ENCODE data around the gene TMEM238L. TPM values are rescaled to one million over a fixed set of nuclear protein-coding genes. Genes with fewer than 3 reads are reported as not detected.
"Not testable (repeated sequence)": the region's sequence is repeated elsewhere in the genome, so short reads cannot be mapped to it uniquely, and the experiment has no call there.

The TMEM238L gene
- under 1 TPM in 1 of 4 donors, not detected in 3; 0.22 TPM for total RNA-seq

GRCh38 chr17:10803830-10804475, at the start of gene TMEM238L:
TMEM238L (minus strand) TSS chr17:10804099; CDS start chr17:10803963, 136 bp downstream.
- H3K36me3 ChIP-seq: no peaks in the 10 kb centered on the region
- H3K27me3 ChIP-seq: no peaks in the 10 kb centered on the region
- no peak for TF ChIP-seq CTCF (IDR thresholded peaks at IDR 0.05 in 4 of 5, conservative IDR thresholded peaks at IDR 0.05 in 1 of 5)
- no peak for TF ChIP-seq POLR2A (IDR thresholded peaks at IDR 0.05)
- H3K9me3 ChIP-seq: no peaks in the 10 kb centered on the region
- H3K4me1 ChIP-seq: no peaks in the 10 kb centered on the region
- intact Hi-C loops (cut with DNase I; ENCODE audit: low total_unique reads) (no loop called here), in situ Hi-C loops (cut with MboI; ENCODE audit: low sequenced_read_pairs in 4 of 4) (no loop called here)
- no peak within 1 kb of the TSS for H3K27ac ChIP-seq
- DNase-seq: no peak
- ATAC-seq: no peak
- H3K4me3 ChIP-seq: no peak within 1 kb of the TSS

- in situ Hi-C loops (cut with MboI; ENCODE audit: low sequenced_read_pairs in 4 of 4) (loop anchor here (5.0 to 25.0 kb wide), 5 partner anchors 109 to 209 kb away; partner anchors contain the start of gene TMEM220 (in 2 of the 4)), intact Hi-C loops (cut with DNase I; ENCODE audit: low total_unique reads) (loop anchor here (5.0 kb wide), 1 partner anchor 49 kb away; no protein-coding TSS in a partner anchor)
- H3K27me3 ChIP-seq, H3K4me1 ChIP-seq, H3K27ac ChIP-seq, H3K36me3 ChIP-seq, ATAC-seq, H3K4me3 ChIP-seq, H3K9me3 ChIP-seq, DNase-seq: not testable (repeated sequence)
Measured at GRCh38 chr17:10846636-10847035, 42.7 kb upstream of the TMEM238L start.

GRCh38 chr17:10845388-10845751, 41.5 kb upstream of the TMEM238L start:
- Histone ChIP-seq H3K27ac (no peak overlapping the region), H3K36me3 (no peaks in the 10 kb centered on the region), H3K27me3 (peaks cover 0 to 5% (median 0%) of the 10 kb centered on the region in 3 donors), H3K4me1 (peaks cover 0 to 3% of the 10 kb centered on the region in 2 donors), H3K9me3 (no peaks in the 10 kb centered on the region), H3K4me3 (peak overlapping the region in 2 of 4 donors; percentile 43 to 46)
- in situ Hi-C loops (cut with MboI; ENCODE audit: low sequenced_read_pairs in 4 of 4): loop anchor here (5.0 to 25.0 kb wide), 5 partner anchors 108 to 208 kb away; partner anchors contain the start of gene TMEM220 (in 2 of the 4)
- ATAC-seq (no peak), DNase-seq (no peak)
- TF ChIP-seq POLR2A (IDR thresholded peaks at IDR 0.05) (no peak), CTCF (IDR thresholded peaks at IDR 0.05 in 4 of 5, conservative IDR thresholded peaks at IDR 0.05 in 1 of 5) (no peak)
- intact Hi-C loops (cut with DNase I; ENCODE audit: low total_unique reads): loop anchor here (1.0 to 5.0 kb wide), 3 partner anchors 48 to 199 kb away; no protein-coding TSS in a partner anchor

- H3K27me3 ChIP-seq: peaks cover 0 to 5% (median 0%) of the 10 kb centered on the region in 3 donors
- intact Hi-C loops (cut with DNase I; ENCODE audit: low total_unique reads) (loop anchor here (1.0 to 5.0 kb wide), 3 partner anchors 48 to 199 kb away; no protein-coding TSS in a partner anchor), in situ Hi-C loops (cut with MboI; ENCODE audit: low sequenced_read_pairs in 4 of 4) (loop anchor here (5.0 to 25.0 kb wide), 5 partner anchors 108 to 208 kb away; partner anchors contain the start of gene TMEM220 (in 2 of the 4))
- no peaks in the 10 kb centered on the region for H3K9me3 ChIP-seq
- TF ChIP-seq POLR2A (IDR thresholded peaks at IDR 0.05) (no peak), CTCF (IDR thresholded peaks at IDR 0.05 in 4 of 5, conservative IDR thresholded peaks at IDR 0.05 in 1 of 5) (peak; percentile 88 to 98 (median 94))
- H3K4me3 ChIP-seq: peak overlapping the region; percentile 41 to 52 (median 44)
- peak; percentile 85 to 94 for ATAC-seq
- peaks cover 0 to 3% of the 10 kb centered on the region in 2 donors for H3K4me1 ChIP-seq
- no peaks in the 10 kb centered on the region for H3K36me3 ChIP-seq
- H3K27ac ChIP-seq: no peak overlapping the region
- DNase-seq: peak; percentile 44 to 57
Measured at GRCh38 chr17:10844621-10845387, 40.9 kb upstream of the TMEM238L start.

- ATAC-seq: no peak
- Histone ChIP-seq H3K27me3 (peaks cover 0 to 5% (median 0%) of the 10 kb centered on the region in 3 donors), H3K4me3 (no peak overlapping the region), H3K9me3 (no peaks in the 10 kb centered on the region), H3K36me3 (no peaks in the 10 kb centered on the region), H3K27ac (no peak overlapping the region), H3K4me1 (peaks cover 0 to 3% of the 10 kb centered on the region in 2 donors)
- TF ChIP-seq CTCF (IDR thresholded peaks at IDR 0.05 in 4 of 5, conservative IDR thresholded peaks at IDR 0.05 in 1 of 5) (no peak), POLR2A (IDR thresholded peaks at IDR 0.05) (no peak)
- intact Hi-C loops (cut with DNase I; ENCODE audit: low total_unique reads) (no loop called here), in situ Hi-C loops (cut with MboI; ENCODE audit: low sequenced_read_pairs in 4 of 4) (loop anchor here (5.0 to 25.0 kb wide), 4 partner anchors 107 to 207 kb away; partner anchors contain the start of gene TMEM220 (in 2 of the 4))
- DNase-seq: no peak
Measured at GRCh38 chr17:10843811-10844210, 39.9 kb upstream of the TMEM238L start.

Data from gastrocnemius medialis (tissue), 4 donors.